Common myeloid progenitor, CD34-positive (primary cell): Measurements from ENCODE around the gene PC.

Experiments
- CTCF ChIA-PET: fragments of 350-600 bp; sonication (Branson Sonifier 250); formaldehyde crosslinking; loops from one replicate; lab custom pipeline; 2021; ENCODE audit warnings: antibody characterized with exemption; lab: Charles Lee
- POLR2A ChIA-PET: fragments of 350-600 bp; sonication (Branson Sonifier 250); formaldehyde crosslinking; loops from one replicate; lab custom pipeline; 2021; ENCODE audit warnings: antibody characterized with exemption; lab: Charles Lee
- DNase-seq, 3 donors: peaks; one replicate each; pipeline versions ENCODE4 v3.0.0 to v3.0.0-alpha.2; 2013
- H3K27ac ChIP-seq, 2 experiments: 1 replicate in 1 of 2; 2 replicates in 1 of 2; pipeline ENCODE4 v1.7.0; 2013; ENCODE audit warnings: inconsistent platforms in 2 of 2, low read length in 2 of 2, mild to moderate bottlenecking in 2 of 2, low read depth in 1 of 2, moderate library complexity in 1 of 2; ENCODE audit not compliant: severe bottlenecking in 2 of 2, insufficient read depth in 1 of 2, poor library complexity in 1 of 2
- H3K27me3 ChIP-seq, 5 experiments: replicated peaks in 2 of 5; 1 replicate in 3 of 5; 2 replicates in 2 of 5; pipeline versions ENCODE4 v1.6.1 to v1.7.0; 2013; ENCODE audit warnings: low read length in 4 of 5, mild to moderate bottlenecking in 2 of 5, moderate library complexity in 2 of 5, inconsistent platforms in 1 of 5; ENCODE audit not compliant: insufficient read depth in 5 of 5, control insufficient read depth in 4 of 5
- H3K36me3 ChIP-seq, 4 experiments: 1 replicate in 2 of 4; 2 replicates in 2 of 4; pipeline versions ENCODE4 v1.6.1 to v1.7.0; 2013; ENCODE audit warnings: low read length in 3 of 4, control low read depth in 1 of 4, mild to moderate bottlenecking in 1 of 4; ENCODE audit not compliant: control insufficient read depth in 4 of 4, insufficient read depth in 4 of 4
- H3K4me1 ChIP-seq, 4 experiments: 1 replicate in 3 of 4; 2 replicates in 1 of 4; pipeline versions ENCODE4 v1.6.1 to v1.7.1; 2013; ENCODE audit warnings: low read length in 3 of 4, mild to moderate bottlenecking in 3 of 4, control low read depth in 1 of 4, inconsistent platforms in 1 of 4, moderate library complexity in 1 of 4; ENCODE audit not compliant: control insufficient read depth in 4 of 4, insufficient read depth in 4 of 4; ENCODE audit errors: control extremely low read depth in 1 of 4
- H3K4me3 ChIP-seq, 7 experiments: 1 replicate in 4 of 7; 2 replicates in 3 of 7; pipeline versions ENCODE4 v1.5.1 to v1.7.0; 2013; ENCODE audit warnings: mild to moderate bottlenecking in 7 of 7, low read length in 6 of 7, moderate library complexity in 6 of 7, inconsistent platforms in 2 of 7, low read depth in 2 of 7, control low read depth in 1 of 7; ENCODE audit not compliant: insufficient read depth in 4 of 7, control insufficient read depth in 1 of 7; ENCODE audit errors: extremely low read depth in 1 of 7
- H3K9me3 ChIP-seq, 5 experiments: 1 replicate in 4 of 5; 2 replicates in 1 of 5; pipeline versions ENCODE4 v1.6.1 to v1.7.1; 2013; ENCODE audit warnings: low read length in 4 of 5, mild to moderate bottlenecking in 2 of 5, inconsistent platforms in 1 of 5, low read depth in 1 of 5, moderate library complexity in 1 of 5; ENCODE audit not compliant: control insufficient read depth in 4 of 5, insufficient read depth in 2 of 5; ENCODE audit errors: control extremely low read depth in 1 of 5
- WGBS: methylation state at CpG from one replicate; pipeline ENCODE4 v1.1.5; 2013; ENCODE audit not compliant: insufficient coverage; 5-methylcytosine and 5-hydroxymethylcytosine counted together

Gene PC

DNA sequence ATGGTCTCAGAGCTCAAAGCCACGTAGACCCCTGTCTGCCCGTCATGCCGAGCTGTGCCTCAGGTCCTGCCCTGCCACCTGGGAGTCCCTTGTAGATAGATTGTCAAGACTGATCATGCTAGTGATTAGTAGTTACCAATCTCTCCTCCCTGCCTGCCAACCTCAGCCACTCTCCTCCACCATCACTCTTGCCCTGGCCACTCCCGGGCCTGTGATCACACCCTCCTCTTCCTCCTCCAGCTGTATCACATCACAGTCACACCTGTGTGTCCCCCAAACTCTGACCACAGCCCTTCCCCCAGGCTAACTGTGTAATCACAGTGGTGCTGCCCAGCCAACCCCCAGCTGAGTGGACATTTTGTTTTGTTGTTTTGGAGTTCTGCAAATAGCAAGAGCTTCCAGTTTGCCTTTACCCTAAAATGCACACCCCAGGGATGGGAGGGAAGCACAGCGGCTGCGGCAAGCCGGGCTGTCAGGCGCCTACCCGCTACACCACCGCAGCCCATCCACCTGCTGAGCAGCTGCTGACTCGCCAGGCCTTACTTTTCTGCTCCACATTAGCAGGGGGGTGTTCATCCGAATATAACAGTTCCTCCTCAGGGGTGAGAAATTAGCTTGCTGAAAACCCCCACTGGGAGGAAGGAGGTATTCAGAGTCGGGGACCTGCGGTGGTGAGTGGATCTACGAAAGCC lies 55.6 kb downstream of the PC start:
- Histone ChIP-seq H3K4me3 (no peak overlapping the region), H3K9me3 (no peaks in the 10 kb centered on the region), H3K27ac (no peak overlapping the region), H3K27me3 (peaks cover 0 to 6% (median 0%) of the 10 kb centered on the region in 5 experiments), H3K36me3 (no peaks in the 10 kb centered on the region), H3K4me1 (no peaks in the 10 kb centered on the region)
- ChIA-PET POLR2A (no interaction called here), CTCF (interaction anchor here (1.0 to 1.1 kb wide), 2 partner anchors 9 to 11 kb away, joined by 3 read pairs; no protein-coding TSS in a partner anchor)
- 85% methylated on average over 5 of the region's 15 CpGs for WGBS
- DNase-seq: no peak

DNA sequence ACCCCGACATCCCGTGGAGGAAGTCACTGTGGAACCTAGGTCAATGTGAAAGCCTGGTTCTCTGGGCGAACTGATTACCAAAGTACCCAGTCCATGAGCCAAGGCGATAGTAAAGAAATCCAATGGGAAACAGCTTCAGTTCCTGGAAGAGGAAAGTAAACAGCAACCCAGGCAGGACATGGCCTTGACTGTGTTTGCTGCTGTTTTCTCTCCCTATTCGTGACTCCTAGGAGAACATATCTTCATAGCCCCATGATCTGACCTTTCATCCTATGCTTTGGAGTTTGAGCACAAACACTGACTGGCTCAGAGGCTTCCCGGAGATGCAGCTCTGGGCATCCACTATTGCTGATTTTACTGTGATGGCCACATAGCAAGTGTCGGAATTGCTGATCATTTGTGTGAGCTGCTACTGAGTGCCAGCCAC lies 56.2 kb downstream of the PC start:
- POLR2A ChIA-PET: no interaction called here
- Histone ChIP-seq H3K4me3 (no peak overlapping the region), H3K9me3 (no peaks in the 10 kb centered on the region), H3K4me1 (no peaks in the 10 kb centered on the region), H3K27ac (no peak overlapping the region), H3K27me3 (peaks cover 0 to 6% (median 0%) of the 10 kb centered on the region in 5 experiments), H3K36me3 (no peaks in the 10 kb centered on the region)
- CTCF ChIA-PET: interaction anchor here (1.0 to 1.1 kb wide), 2 partner anchors 8 to 10 kb away, joined by 3 read pairs; no protein-coding TSS in a partner anchor
- 98% methylated on average over 7 of the region's 7 CpGs for WGBS
- no peak for DNase-seq

DNA sequence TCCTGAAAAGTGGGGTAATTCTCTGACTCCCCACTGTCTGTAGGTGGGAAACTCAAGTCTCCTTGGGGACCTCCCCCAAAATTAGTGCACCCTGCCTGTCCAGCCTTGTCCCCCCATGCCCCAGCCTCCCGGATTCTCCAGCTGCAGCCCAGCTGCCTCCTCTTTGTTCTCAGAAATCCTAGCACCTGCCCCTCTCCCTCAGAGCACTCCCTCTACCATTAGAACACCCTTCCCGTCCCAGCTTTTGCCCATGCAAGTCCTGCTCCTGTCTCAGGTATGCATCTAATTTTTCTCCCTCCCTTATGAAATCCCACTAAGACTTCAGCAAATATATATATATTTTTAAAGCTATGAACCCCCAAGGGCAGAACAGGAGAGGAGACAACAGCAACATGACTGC lies 64.0 kb downstream of the PC start:
- Histone ChIP-seq H3K4me3 (no peak overlapping the region), H3K27ac (no peak overlapping the region), H3K27me3 (peaks cover 0 to 5% (median 0%) of the 10 kb centered on the region in 5 experiments), H3K4me1 (peaks cover 0 to 9% (median 0%) of the 10 kb centered on the region in 4 experiments), H3K9me3 (no peaks in the 10 kb centered on the region), H3K36me3 (no peaks in the 10 kb centered on the region)
- 100% methylated on average over 1 of the region's 2 CpGs for WGBS
- DNase-seq: no peak
- ChIA-PET POLR2A (no interaction called here), CTCF (interaction anchor here (0.6 to 1.6 kb wide), 5 partner anchors 9 to 82 kb away, joined by 3 read pairs; no protein-coding TSS in a partner anchor)

DNA sequence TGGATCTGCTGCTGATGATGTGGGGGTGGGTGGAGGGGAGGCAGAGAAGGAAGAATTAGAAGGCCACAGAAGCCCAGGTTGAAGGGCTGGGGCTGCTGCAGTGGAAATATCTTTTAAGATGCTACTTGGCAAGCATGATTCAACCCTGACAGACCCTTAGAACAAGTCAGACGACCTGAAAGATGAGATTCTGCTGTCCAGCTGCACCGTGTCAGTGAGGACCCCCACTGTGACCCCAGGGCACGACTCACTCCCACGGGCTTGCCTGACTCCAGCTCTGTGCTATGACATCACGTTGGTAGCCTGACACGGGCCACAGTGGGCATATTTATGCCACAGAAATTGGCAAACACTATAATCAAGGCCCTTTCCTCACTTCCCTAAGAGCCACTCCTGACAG lies 65.3 kb downstream of the PC start:
- ChIA-PET POLR2A (no interaction called here), CTCF (no interaction called here)
- Histone ChIP-seq H3K36me3 (no peaks in the 10 kb centered on the region), H3K27me3 (peaks cover 0 to 5% (median 0%) of the 10 kb centered on the region in 5 experiments), H3K4me3 (no peak overlapping the region), H3K27ac (no peak overlapping the region), H3K9me3 (no peaks in the 10 kb centered on the region), H3K4me1 (peaks cover 0 to 9% (median 0%) of the 10 kb centered on the region in 4 experiments)
- WGBS: 92% methylated on average over 5 of the region's 6 CpGs
- no peak for DNase-seq

DNA sequence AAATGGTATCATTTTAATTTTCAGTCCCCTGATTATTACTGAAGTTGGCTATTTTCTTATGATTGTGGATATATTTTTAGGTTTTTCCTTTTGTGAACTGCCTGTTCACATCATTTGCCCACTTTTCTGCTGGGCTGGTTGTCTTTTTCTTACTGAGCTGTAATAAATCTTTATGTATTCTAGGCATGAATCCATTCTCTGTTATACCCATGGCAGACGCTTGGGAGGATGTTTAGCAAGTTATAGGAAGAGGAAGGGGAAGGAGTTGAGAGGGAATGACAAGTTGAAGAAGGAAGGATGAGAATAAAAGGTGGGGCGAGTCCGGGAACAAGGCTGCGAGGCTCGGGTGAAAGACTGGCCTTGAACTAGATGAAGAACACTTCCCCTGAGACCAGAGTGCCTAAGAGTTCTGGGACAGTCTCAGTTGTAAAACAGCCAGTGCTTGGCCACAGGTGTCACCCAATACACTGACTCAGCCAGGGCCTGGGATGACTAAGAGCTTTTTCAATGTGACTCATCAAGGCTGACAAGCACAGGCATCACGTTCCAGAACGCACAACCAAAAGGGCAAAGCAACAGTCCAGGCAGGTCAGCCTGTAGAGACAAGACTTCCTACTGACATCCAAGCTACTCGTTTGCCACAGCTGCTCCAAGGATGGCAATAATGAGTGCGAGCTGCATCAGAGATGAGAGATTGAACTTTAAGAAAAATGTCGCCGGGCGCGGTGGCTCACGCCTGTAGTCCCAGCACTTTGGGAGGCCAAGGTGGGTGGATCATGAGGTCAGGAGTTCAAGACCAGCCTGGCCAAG lies 66.1 kb downstream of the PC start:
- Histone ChIP-seq H3K4me1 (peaks cover 0 to 9% (median 0%) of the 10 kb centered on the region in 4 experiments), H3K27me3 (peaks cover 0 to 5% (median 0%) of the 10 kb centered on the region in 5 experiments), H3K4me3 (no peak overlapping the region), H3K9me3 (no peaks in the 10 kb centered on the region), H3K27ac (no peak overlapping the region), H3K36me3 (no peaks in the 10 kb centered on the region)
- DNase-seq: peak; percentile 44 to 77 (median 73)
- CTCF ChIA-PET: interaction anchor here (0.7 to 2.5 kb wide), 2 partner anchors 10 to 11 kb away, joined by 3 to 8 read pairs; no protein-coding TSS in a partner anchor
- POLR2A ChIA-PET: no interaction called here
- WGBS: 65% methylated on average over 8 of the region's 14 CpGs

DNA sequence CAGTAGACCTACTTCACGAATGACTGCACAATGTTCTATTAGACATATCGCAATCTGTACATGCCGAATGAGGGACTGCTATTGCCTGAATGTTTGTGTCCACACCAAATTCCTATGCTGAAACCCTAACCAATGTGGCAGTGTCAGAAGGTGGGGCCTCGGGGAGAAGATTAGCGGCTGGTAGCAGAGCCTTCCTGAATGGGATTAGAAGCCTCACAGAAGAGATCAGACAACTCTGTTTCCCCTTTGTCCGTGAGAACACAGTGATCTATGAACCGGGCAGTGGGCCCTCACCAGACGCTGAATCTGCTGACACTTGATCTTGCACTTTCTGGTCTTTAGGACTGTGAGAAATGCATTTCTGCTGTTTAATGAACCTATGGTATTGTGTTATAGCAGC lies 68.2 kb downstream of the PC start:
- ChIA-PET POLR2A (no interaction called here), CTCF (no interaction called here)
- H3K9me3 ChIP-seq: no peaks in the 10 kb centered on the region
- peaks cover 0 to 3% (median 0%) of the 10 kb centered on the region in 5 experiments for H3K27me3 ChIP-seq
- DNase-seq: no peak
- 93% methylated on average over 8 of the region's 8 CpGs for WGBS
- H3K36me3 ChIP-seq: no peaks in the 10 kb centered on the region
- no peak overlapping the region for H3K27ac ChIP-seq
- no peak overlapping the region for H3K4me3 ChIP-seq
- peaks cover 0 to 9% (median 0%) of the 10 kb centered on the region in 4 experiments for H3K4me1 ChIP-seq
